ENCODE measurements around the gene CAPZB. TPM values are rescaled to one million over a fixed set of nuclear protein-coding genes. Genes with fewer than 3 reads are reported as not detected.
A peak's percentile ranks its signal among the peaks of the same experiment; 100 is the strongest.

The CAPZB gene
- total and polyA plus RNA-seq, 12 donors = 99.7 to 386 (median 164) TPM

DNA sequence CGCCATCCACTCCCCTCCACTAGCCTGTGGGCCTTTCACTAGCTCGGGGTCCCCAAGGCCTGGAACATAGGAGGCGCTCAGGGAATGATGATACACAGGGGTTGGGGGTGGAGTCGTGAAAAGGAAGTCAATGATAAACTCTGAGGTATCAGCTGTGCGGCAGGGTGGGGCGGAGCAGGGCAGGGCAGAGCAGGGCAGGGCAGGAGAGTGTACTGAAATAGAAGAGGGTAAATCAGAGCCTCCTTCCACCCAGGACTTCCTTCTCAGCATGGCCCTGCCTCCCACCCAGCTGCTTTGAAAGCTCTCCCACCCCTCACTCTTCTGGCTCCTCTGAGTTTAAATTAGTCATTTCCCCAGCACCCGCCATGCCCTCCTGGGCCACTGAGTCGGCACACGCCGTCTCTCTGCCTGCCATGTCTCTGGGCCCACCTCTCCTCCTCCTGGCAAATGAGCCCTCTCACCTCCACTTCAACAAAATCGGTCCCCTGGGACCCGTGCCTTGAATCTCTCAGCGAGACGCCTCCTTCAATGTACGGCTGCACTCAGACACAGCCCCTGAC is 16.9 kb downstream of the CAPZB start:
- H3K4me3 ChIP-seq = no peak overlapping the region
- H3K27ac ChIP-seq = peak overlapping the region; percentile 44 to 83 (median 58)
- H3K4me1 ChIP-seq (replicated peaks in 1 of 2) = peaks cover 39 to 80% of the 10 kb centered on the region in 2 donors
- peaks cover 0 to 3% of the 10 kb centered on the region in 2 donors for H3K36me3 ChIP-seq (replicated peaks in 1 of 2)
- H3K27me3 ChIP-seq = no peaks in the 10 kb centered on the region
- no peak for TF ChIP-seq POLR2A (IDR thresholded peaks at IDR 0.05)
- TF ChIP-seq, protein P1, sequence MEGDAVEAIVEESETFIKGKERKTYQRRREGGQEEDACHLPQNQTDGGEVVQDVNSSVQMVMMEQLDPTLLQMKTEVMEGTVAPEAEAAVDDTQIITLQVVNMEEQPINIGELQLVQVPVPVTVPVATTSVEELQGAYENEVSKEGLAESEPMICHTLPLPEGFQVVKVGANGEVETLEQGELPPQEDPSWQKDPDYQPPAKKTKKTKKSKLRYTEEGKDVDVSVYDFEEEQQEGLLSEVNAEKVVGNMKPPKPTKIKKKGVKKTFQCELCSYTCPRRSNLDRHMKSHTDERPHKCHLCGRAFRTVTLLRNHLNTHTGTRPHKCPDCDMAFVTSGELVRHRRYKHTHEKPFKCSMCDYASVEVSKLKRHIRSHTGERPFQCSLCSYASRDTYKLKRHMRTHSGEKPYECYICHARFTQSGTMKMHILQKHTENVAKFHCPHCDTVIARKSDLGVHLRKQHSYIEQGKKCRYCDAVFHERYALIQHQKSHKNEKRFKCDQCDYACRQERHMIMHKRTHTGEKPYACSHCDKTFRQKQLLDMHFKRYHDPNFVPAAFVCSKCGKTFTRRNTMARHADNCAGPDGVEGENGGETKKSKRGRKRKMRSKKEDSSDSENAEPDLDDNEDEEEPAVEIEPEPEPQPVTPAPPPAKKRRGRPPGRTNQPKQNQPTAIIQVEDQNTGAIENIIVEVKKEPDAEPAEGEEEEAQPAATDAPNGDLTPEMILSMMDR (IDR thresholded peaks at IDR 0.05) = no peak
- H3K9me3 ChIP-seq (replicated peaks in 1 of 3) = no peaks in the 10 kb centered on the region
- DNase-seq = peak in 3 of 7 donors; percentile 46 to 57 (median 51)
- 70 to 72% (median 71%) methylated on average over 15 of the region's 15 CpGs for WGBS, 4 donors
- intact Hi-C loops (cut with DNase I) = no loop called here

DNA sequence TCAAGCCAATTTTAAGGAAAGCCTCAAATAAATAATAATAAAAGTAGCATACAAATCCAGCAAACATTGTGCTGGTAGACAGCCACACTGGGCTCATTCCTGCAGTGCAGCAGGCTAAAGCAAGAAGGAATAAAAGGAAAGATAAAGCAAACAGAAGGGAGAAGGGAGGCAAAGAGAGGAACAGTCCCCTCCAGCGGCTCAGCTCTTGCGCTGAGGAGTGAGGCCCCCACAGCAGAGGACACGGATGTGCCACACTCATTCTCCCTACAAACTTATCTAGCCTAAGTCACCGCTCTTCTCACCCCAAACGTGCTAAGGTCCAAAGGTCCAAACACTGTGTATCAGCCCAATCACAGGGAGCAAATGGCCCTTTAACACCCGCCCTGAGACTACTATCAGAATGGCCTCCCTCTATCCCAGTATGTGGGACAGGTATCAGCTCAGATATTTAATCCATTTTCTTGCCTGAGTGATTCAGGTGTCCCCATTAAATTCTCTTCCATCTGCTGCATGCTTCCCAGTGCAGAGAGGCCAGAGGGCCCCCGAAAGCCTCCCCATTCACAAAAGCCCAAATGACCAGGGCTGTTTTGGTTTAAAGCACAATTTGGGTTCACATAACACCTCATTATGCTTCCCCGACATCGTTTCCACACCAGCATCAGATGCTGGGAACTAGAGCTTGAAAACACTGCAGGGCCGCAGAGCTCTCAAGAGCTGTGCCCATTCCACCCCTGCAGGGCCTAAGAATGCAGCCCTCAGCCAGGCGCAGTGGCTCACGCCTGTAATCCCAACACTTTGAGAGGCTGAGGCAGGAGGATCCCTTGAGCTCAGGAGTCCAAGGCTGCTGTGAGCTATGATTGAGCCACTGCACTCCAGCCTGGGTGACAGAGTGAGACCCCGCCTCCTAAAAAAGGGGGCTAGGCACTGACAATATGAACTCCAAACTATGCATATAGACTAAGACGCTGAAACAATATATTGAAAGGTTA is 17.8 kb downstream of the CAPZB start:
- intact Hi-C loops (cut with DNase I) = no loop called here
- no peaks in the 10 kb centered on the region for H3K36me3 ChIP-seq (replicated peaks in 1 of 2)
- H3K27me3 ChIP-seq = no peaks in the 10 kb centered on the region
- no peak for DNase-seq
- no peaks in the 10 kb centered on the region for H3K9me3 ChIP-seq (replicated peaks in 1 of 3)
- peaks cover 39 to 85% of the 10 kb centered on the region in 2 donors for H3K4me1 ChIP-seq (replicated peaks in 1 of 2)
- peak overlapping the region in 3 of 5 donors; percentile 78 to 86 (median 83) for H3K27ac ChIP-seq
- H3K4me3 ChIP-seq = no peak overlapping the region
- no peak for TF ChIP-seq POLR2A (IDR thresholded peaks at IDR 0.05)
- TF ChIP-seq, protein P1 (IDR thresholded peaks at IDR 0.05) = no peak
- WGBS, 4 donors = 82 to 92% (median 84%) methylated on average over 14 of the region's 14 CpGs

DNA sequence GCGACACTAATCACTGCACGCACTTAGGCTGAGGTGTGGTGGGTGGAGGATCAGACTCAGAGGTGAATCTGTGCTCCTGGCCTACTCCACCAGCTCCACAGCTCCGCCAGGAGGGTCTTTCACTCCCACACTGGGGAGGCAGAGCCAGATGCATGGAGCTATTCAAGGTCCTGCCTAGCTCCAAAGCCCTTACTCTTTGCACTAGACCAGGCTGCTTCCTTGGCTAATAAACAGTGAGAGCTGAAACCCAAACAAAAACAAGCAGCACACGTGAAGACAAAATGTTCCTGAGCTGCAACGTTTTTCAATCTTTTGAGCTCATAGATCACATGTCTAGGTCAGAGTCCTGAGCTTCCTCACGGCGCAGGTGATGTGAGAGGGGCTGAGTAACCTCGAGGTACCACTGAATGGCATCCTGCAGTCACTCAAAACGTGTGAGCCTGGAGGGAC is 19.2 kb downstream of the CAPZB start:
- H3K27me3 ChIP-seq = no peaks in the 10 kb centered on the region
- H3K36me3 ChIP-seq (replicated peaks in 1 of 2) = no peaks in the 10 kb centered on the region
- WGBS, 4 donors = 40 to 56% (median 53%) methylated on average over 8 to 9 of the region's 9 CpGs
- peak overlapping the region; percentile 46 to 86 (median 78) for H3K27ac ChIP-seq
- peaks cover 44 to 88% of the 10 kb centered on the region in 2 donors for H3K4me1 ChIP-seq (replicated peaks in 1 of 2)
- no peak for DNase-seq
- TF ChIP-seq POLR2A (IDR thresholded peaks at IDR 0.05) = no peak
- TF ChIP-seq, protein P1 (IDR thresholded peaks at IDR 0.05) = no peak
- intact Hi-C loops (cut with DNase I) = no loop called here
- H3K9me3 ChIP-seq (replicated peaks in 1 of 3) = no peaks in the 10 kb centered on the region
- no peak overlapping the region for H3K4me3 ChIP-seq

DNA sequence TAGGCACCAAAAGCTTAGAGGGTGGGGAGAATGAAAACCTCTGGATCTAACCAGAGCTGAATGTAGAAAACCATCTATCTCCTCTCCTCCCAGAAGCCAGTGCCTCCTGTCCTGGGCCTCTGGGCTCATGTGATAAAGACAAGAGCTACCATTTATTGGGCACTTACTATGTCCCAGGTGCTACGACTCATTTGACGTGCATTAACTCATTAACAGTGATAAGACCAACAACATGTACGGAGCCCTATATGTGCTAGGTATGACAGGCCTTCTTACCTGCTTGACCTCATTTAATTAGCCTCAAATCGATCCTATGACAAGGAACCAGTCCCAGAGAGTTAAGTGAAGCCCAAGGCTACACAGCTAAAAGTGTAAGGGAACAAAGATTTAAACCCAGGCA is 19.7 kb downstream of the CAPZB start:
- Histone ChIP-seq H3K36me3 (replicated peaks in 1 of 2) (no peaks in the 10 kb centered on the region), H3K9me3 (replicated peaks in 1 of 3) (no peaks in the 10 kb centered on the region), H3K4me1 (replicated peaks in 1 of 2) (peaks cover 48 to 88% of the 10 kb centered on the region in 2 donors), H3K27ac (peak overlapping the region; percentile 46 to 86 (median 78)), H3K4me3 (no peak overlapping the region), H3K27me3 (no peaks in the 10 kb centered on the region)
- WGBS, 4 donors = 65 to 73% (median 70%) methylated on average over 2 to 4 of the region's 4 CpGs
- TF ChIP-seq POLR2A (IDR thresholded peaks at IDR 0.05) = no peak
- TF ChIP-seq, protein P1 (IDR thresholded peaks at IDR 0.05) = no peak
- no peak for DNase-seq
- intact Hi-C loops (cut with DNase I) = no loop called here

Data from adrenal gland (tissue), 12 donors.